Spleen (tissue), 7 donors: ENCODE results near the gene SMO.

Experiments used
- POLR2A ChIP-seq, 3 donors: fragments of 450-650 bp; IDR thresholded peaks; one replicate each; pipeline ENCODE4 v1.5.1; 2017; ENCODE audit warnings: antibody characterized with exemption in 3 of 3, mild to moderate bottlenecking in 1 of 3
- POLR2AphosphoS5 ChIP-seq, 3 donors: sonication (generic); formaldehyde crosslinking; IDR thresholded peaks; one replicate each; pipeline ENCODE4 v1.5.1; 2017; ENCODE audit warnings: antibody characterized with exemption in 3 of 3
- TF ChIP-seq, protein P1 (sequence below), 11 experiments: fragments of 200-600 bp in 7 of 11; fragments of 450-650 bp in 4 of 11; sonication (generic) in 4 of 11; IDR thresholded peaks in 8 of 11; conservative IDR thresholded peaks in 3 of 11; 1 replicate in 7 of 11; 2 replicates in 4 of 11; pipeline versions ENCODE4 v1.4.0 to v1.8.0; 2016 to 2021; ENCODE audit warnings: antibody characterized with exemption in 11 of 11, inconsistent platforms in 4 of 11, mild to moderate bottlenecking in 1 of 11
- donor health status: DM: no; HTN: no; CAD: no; lungs with moderate emphysema.
- donor health status: DM: no; HTN: no; CAD: no.
- donor health status: DM: no; HTN: no; CAD: no.

DNA sequence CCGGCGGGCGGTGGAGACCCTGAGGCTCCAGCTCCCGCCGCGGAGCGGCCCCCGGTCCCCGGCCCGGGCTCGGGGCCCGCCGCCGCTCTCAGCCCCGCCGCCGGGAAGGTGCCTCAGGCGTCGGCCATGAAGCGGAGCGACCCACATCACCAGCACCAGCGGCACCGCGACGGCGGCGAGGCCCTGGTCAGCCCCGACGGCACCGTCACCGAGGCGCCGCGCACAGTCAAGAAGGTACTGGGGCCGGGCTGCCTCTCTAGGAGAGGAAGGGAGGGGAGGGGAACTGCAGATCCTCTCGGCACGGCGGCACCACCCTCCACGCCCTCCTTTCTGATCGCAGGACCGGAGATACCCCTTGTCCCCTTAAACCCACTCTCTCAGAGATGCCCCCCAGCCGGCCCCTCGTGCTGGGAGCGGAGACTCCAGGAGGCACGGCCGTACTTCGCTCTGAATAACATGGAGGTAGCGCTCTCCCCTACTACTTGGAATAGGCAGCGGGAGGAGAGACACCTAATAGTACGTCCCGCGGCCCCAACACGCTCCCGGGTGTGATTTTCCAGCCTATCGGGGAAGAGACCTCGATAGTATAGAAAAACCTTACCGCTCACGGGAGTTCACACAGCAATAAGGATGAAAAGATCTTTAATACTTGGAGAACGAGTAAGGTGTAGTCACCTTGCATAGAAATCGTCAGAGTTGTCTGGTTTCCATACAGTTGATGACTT lies 36.9 kb downstream of the SMO start:
- TF ChIP-seq, protein P1, sequence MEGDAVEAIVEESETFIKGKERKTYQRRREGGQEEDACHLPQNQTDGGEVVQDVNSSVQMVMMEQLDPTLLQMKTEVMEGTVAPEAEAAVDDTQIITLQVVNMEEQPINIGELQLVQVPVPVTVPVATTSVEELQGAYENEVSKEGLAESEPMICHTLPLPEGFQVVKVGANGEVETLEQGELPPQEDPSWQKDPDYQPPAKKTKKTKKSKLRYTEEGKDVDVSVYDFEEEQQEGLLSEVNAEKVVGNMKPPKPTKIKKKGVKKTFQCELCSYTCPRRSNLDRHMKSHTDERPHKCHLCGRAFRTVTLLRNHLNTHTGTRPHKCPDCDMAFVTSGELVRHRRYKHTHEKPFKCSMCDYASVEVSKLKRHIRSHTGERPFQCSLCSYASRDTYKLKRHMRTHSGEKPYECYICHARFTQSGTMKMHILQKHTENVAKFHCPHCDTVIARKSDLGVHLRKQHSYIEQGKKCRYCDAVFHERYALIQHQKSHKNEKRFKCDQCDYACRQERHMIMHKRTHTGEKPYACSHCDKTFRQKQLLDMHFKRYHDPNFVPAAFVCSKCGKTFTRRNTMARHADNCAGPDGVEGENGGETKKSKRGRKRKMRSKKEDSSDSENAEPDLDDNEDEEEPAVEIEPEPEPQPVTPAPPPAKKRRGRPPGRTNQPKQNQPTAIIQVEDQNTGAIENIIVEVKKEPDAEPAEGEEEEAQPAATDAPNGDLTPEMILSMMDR (IDR thresholded peaks at IDR 0.05 in 8 of 11, conservative IDR thresholded peaks at IDR 0.05 in 3 of 11), result no peak
- TF ChIP-seq POLR2A (IDR thresholded peaks at IDR 0.05), result no peak
- no peak for TF ChIP-seq POLR2AphosphoS5 (IDR thresholded peaks at IDR 0.05)
